ENCODE measurements around the gene LGR5. TPM values are rescaled to one million over a fixed set of nuclear protein-coding genes. Genes with fewer than 3 reads are reported as not detected.
A peak's percentile ranks its signal among the peaks of the same experiment; 100 is the strongest.

LGR5 gene
- total and polyA plus RNA-seq, 2 of the 13 experiments (the other 11 are each of a cell fraction or from before 2014, with no cell fraction given): 37.0 to 121 TPM

- no peak for TF ChIP-seq ZNF207 (IDR thresholded peaks at IDR 0.05; ENCODE audit: borderline replicate concordance)
- TF ChIP-seq LBX2 (CRISPR knock-in tag; IDR thresholded peaks at IDR 0.05; ENCODE audit: borderline replicate concordance): no peak
- TF ChIP-seq EED (CRISPR knock-in tag; IDR thresholded peaks at IDR 0.05): no peak
- no peak for TF ChIP-seq ZNF513 (CRISPR knock-in tag; conservative IDR thresholded peaks at IDR 0.05)
- TF ChIP-seq RXRB (CRISPR knock-in tag; IDR thresholded peaks at IDR 0.05; ENCODE audit: borderline replicate concordance): peak; percentile 91
- TF ChIP-seq ZSCAN20 (CRISPR knock-in tag; IDR thresholded peaks at IDR 0.05; ENCODE audit: borderline replicate concordance): no peak
- 0 out of 2 replicates have a peak, but pooled peaks have one; percentile 63 for TF ChIP-seq MIER3 (CRISPR knock-in tag; IDR thresholded peaks at IDR 0.05; ENCODE audit: borderline replicate concordance)
- TF ChIP-seq ZNF3 (CRISPR knock-in tag; IDR thresholded peaks at IDR 0.05): peak; percentile 62; the same call in 1 of the 2 replicates
- no peak for TF ChIP-seq ATRX (CRISPR knock-in tag; IDR thresholded peaks at IDR 0.05; ENCODE audit: borderline replicate concordance)
- no peak for TF ChIP-seq STAG1 (CRISPR knock-in tag; IDR thresholded peaks at IDR 0.05)
- TF ChIP-seq ELK4 (CRISPR knock-in tag; IDR thresholded peaks at IDR 0.05; ENCODE audit: borderline replicate concordance): no peak
- no peak for TF ChIP-seq TMF1 (CRISPR knock-in tag; IDR thresholded peaks at IDR 0.05; ENCODE audit: low read depth)
- no peak for TF ChIP-seq TBL1XR1 (IDR thresholded peaks at IDR 0.05; ENCODE audit: borderline replicate concordance, low read length, partially characterized antibody)
- TF ChIP-seq ZNF253 (CRISPR knock-in tag; IDR thresholded peaks at IDR 0.05; ENCODE audit: borderline replicate concordance): no peak
- TF ChIP-seq MNT (IDR thresholded peaks at IDR 0.05): no peak
- no peak; the same call in 1 of the 2 replicates for TF ChIP-seq ZNF160 (CRISPR knock-in tag; IDR thresholded peaks at IDR 0.05)
- TF ChIP-seq THAP9 (CRISPR knock-in tag; IDR thresholded peaks at IDR 0.05; ENCODE audit: borderline replicate concordance): no peak; the same call in 1 of the 2 replicates
These were observed 1.5 kb downstream of the LGR5 start (continued) for GRCh38 chr12:71440763-71441748.
